ENCODE results near the gene MLLT3.

The MLLT3 gene

GRCh38 chr9:20426019-20426418 lies 196.3 kb downstream of the MLLT3 start:
- Histone ChIP-seq H3K36me3 (ENCODE audit: insufficient read depth, low read length) (no peaks in the 10 kb centered on the region), H3K9ac (ENCODE audit: low read depth, low read length) (no peak overlapping the region), H3K4me1 (ENCODE audit: control insufficient read depth, insufficient read depth, low read length) (no peaks in the 10 kb centered on the region), H3K4me3 (ENCODE audit: low read length) (no peak overlapping the region), H3K27me3 (ENCODE audit: control insufficient read depth, insufficient read depth, low read length) (no peaks in the 10 kb centered on the region), H3K4me2 (ENCODE audit: low read length) (no peak overlapping the region), H3K9me3 (replicated peaks; ENCODE audit: low read length) (no peaks in the 10 kb centered on the region)

DNA sequence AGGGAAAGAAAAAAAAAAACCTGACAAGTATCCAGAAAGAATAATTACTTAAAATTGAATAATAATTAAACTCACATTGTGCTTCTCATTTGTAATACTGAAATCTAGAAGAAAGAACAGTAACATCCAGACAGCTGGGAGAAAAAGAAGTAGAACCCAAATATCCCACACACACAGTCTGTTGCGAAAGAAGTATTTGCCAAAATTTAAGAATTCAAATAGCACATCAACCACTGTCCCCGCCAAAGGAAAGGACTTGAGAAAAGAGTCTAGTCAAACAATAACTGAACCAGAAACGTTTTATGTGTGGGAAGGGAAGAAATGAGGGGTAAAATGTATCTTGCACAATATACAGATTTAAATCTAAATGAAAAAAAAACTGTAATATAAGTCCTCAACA lies 202.8 kb downstream of the MLLT3 start:
- no peaks in the 10 kb centered on the region for H3K4me1 ChIP-seq (ENCODE audit: control insufficient read depth, insufficient read depth, low read length)
- H3K4me2 ChIP-seq (ENCODE audit: low read length) = no peak overlapping the region
- no peak overlapping the region for H3K4me3 ChIP-seq (ENCODE audit: low read length)
- no peaks in the 10 kb centered on the region for H3K27me3 ChIP-seq (ENCODE audit: control insufficient read depth, insufficient read depth, low read length)
- no peaks in the 10 kb centered on the region for H3K9me3 ChIP-seq (replicated peaks; ENCODE audit: low read length)
- H3K9ac ChIP-seq (ENCODE audit: low read depth, low read length) = no peak overlapping the region
- H3K36me3 ChIP-seq (ENCODE audit: insufficient read depth, low read length) = no peaks in the 10 kb centered on the region

DNA sequence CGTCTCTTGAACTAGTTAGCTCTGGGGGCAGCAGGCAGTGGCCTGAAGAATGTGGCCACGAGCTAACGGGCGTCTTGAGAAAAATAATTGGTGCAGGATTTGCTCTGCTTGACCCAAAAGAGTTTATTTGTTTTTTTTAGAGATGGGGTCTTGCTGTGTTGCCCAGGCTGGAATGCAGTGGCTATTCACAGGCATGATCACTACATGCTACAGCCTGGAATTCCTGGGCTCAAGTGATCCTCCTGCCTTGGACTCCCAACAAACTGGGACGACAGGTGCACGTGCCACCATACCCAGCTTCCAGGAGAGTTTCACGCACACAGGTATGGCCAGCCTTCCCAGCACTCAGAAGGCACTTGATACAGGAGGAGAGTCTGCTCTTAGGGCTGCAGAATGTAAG lies 203.8 kb downstream of the MLLT3 start:
- no peaks in the 10 kb centered on the region for H3K4me1 ChIP-seq (ENCODE audit: control insufficient read depth, insufficient read depth, low read length)
- H3K27me3 ChIP-seq (ENCODE audit: control insufficient read depth, insufficient read depth, low read length) = no peaks in the 10 kb centered on the region
- H3K9ac ChIP-seq (ENCODE audit: low read depth, low read length) = no peak overlapping the region
- H3K9me3 ChIP-seq (replicated peaks; ENCODE audit: low read length) = no peaks in the 10 kb centered on the region
- no peak overlapping the region for H3K4me2 ChIP-seq (ENCODE audit: low read length)
- no peak overlapping the region for H3K4me3 ChIP-seq (ENCODE audit: low read length)
- no peaks in the 10 kb centered on the region for H3K36me3 ChIP-seq (ENCODE audit: insufficient read depth, low read length)

GRCh38 chr9:20417373-20418080 lies 204.8 kb downstream of the MLLT3 start:
- no peak overlapping the region for H3K4me2 ChIP-seq (ENCODE audit: low read length)
- no peaks in the 10 kb centered on the region for H3K36me3 ChIP-seq (ENCODE audit: insufficient read depth, low read length)
- H3K4me3 ChIP-seq (ENCODE audit: low read length) = no peak overlapping the region
- H3K4me1 ChIP-seq (ENCODE audit: control insufficient read depth, insufficient read depth, low read length) = no peaks in the 10 kb centered on the region
- H3K9ac ChIP-seq (ENCODE audit: low read depth, low read length) = no peak overlapping the region
- no peaks in the 10 kb centered on the region for H3K27me3 ChIP-seq (ENCODE audit: control insufficient read depth, insufficient read depth, low read length)
- H3K9me3 ChIP-seq (replicated peaks; ENCODE audit: low read length) = no peaks in the 10 kb centered on the region

- H3K4me2 ChIP-seq (ENCODE audit: low read length) = no peak overlapping the region
- H3K36me3 ChIP-seq (ENCODE audit: insufficient read depth, low read length) = no peaks in the 10 kb centered on the region
- H3K4me1 ChIP-seq (ENCODE audit: control insufficient read depth, insufficient read depth, low read length) = no peaks in the 10 kb centered on the region
- H3K27me3 ChIP-seq (ENCODE audit: control insufficient read depth, insufficient read depth, low read length) = no peaks in the 10 kb centered on the region
- H3K9me3 ChIP-seq (replicated peaks; ENCODE audit: low read length) = no peaks in the 10 kb centered on the region
- no peak overlapping the region for H3K4me3 ChIP-seq (ENCODE audit: low read length)
- H3K9ac ChIP-seq (ENCODE audit: low read depth, low read length) = no peak overlapping the region
These were observed 208.1 kb downstream of the MLLT3 start for GRCh38 chr9:20414150-20414549.

DNA sequence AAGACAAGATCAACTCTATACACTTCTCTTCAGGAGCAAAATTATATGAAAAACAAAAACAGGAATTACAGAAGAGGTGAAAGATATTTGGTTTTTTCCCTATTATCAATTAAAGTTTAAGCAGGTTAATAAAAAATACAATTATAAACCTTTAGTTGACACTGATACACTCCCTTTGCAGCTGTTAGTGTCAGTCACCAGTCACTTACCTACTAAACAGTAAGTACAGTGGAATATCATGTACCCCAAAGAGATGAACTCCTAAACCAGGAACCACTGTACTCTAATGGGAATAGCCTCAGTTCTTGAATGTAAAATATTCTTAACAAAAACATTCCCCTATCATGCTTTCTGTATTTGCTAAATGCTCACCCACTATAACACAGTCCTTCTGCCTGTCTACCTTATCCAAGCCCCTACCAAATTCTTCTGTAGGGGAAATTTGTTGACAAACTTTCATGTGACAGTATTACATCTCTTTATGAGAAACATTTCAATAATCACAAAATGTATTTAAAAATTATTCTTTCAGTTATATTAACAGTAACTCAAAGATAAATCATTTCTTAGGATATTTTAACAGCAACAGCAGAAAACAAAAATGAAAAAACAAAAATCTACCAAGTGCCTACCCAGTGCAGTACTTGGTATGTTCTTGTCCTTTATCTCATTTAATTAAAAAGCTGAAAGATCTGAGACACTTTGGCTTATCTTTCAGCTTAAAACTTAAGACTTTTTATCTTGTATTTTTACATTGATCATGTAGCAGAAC lies 212.8 kb downstream of the MLLT3 start:
- H3K4me2 ChIP-seq (ENCODE audit: low read length) = no peak overlapping the region
- H3K4me1 ChIP-seq (ENCODE audit: control insufficient read depth, insufficient read depth, low read length) = no peaks in the 10 kb centered on the region
- no peak overlapping the region for H3K9ac ChIP-seq (ENCODE audit: low read depth, low read length)
- no peaks in the 10 kb centered on the region for H3K36me3 ChIP-seq (ENCODE audit: insufficient read depth, low read length)
- no peak overlapping the region for H3K4me3 ChIP-seq (ENCODE audit: low read length)
- no peaks in the 10 kb centered on the region for H3K9me3 ChIP-seq (replicated peaks; ENCODE audit: low read length)
- H3K27me3 ChIP-seq (ENCODE audit: control insufficient read depth, insufficient read depth, low read length) = no peaks in the 10 kb centered on the region

DNA sequence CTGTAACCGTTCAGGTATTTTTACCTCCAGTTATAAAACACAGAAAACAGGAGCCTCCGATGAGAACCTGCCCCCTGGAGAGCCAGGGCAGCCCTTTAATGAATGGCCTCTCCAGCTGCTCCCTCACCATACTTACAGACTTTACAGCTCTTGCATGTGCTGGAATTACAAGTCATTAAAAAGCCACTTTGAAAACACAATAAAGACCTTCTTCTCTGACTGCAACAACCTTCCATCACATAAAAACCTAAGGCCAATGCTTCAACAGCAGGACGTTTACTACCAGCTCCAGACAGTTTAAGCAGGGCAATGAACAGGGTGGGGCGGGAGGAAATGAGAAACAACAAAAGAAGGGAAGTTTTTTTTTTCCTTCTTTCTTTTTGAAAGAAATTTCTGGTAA lies 213.8 kb downstream of the MLLT3 start:
- Histone ChIP-seq H3K4me1 (ENCODE audit: control insufficient read depth, insufficient read depth, low read length) (no peaks in the 10 kb centered on the region), H3K27me3 (ENCODE audit: control insufficient read depth, insufficient read depth, low read length) (no peaks in the 10 kb centered on the region), H3K4me3 (ENCODE audit: low read length) (no peak overlapping the region), H3K4me2 (ENCODE audit: low read length) (no peak overlapping the region), H3K9me3 (replicated peaks; ENCODE audit: low read length) (no peaks in the 10 kb centered on the region), H3K9ac (ENCODE audit: low read depth, low read length) (no peak overlapping the region), H3K36me3 (ENCODE audit: insufficient read depth, low read length) (no peaks in the 10 kb centered on the region)

DNA sequence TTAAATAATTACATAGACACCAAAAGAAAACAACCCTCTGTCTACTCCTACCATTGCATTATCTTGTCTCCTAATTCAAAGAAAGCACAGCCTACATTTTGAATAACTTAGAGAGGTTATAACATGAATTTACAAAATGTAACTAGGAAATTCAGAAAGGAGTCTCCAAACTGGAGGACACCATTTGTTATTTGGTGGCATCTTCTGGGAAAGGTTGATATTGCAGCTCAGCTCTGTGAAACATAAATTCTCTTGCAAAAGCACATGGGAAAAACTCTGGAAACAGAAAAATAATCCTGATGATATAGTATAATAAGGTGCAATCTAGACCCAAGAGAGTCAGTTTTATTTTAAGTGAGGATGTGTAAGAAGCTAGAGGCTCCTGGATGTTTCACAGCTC lies 215.3 kb downstream of the MLLT3 start:
- Histone ChIP-seq H3K36me3 (ENCODE audit: insufficient read depth, low read length) (no peaks in the 10 kb centered on the region), H3K9ac (ENCODE audit: low read depth, low read length) (no peak overlapping the region), H3K9me3 (replicated peaks; ENCODE audit: low read length) (no peaks in the 10 kb centered on the region), H3K4me1 (ENCODE audit: control insufficient read depth, insufficient read depth, low read length) (no peaks in the 10 kb centered on the region), H3K4me3 (ENCODE audit: low read length) (no peak overlapping the region), H3K4me2 (ENCODE audit: low read length) (no peak overlapping the region), H3K27me3 (ENCODE audit: control insufficient read depth, insufficient read depth, low read length) (no peaks in the 10 kb centered on the region)

DNA sequence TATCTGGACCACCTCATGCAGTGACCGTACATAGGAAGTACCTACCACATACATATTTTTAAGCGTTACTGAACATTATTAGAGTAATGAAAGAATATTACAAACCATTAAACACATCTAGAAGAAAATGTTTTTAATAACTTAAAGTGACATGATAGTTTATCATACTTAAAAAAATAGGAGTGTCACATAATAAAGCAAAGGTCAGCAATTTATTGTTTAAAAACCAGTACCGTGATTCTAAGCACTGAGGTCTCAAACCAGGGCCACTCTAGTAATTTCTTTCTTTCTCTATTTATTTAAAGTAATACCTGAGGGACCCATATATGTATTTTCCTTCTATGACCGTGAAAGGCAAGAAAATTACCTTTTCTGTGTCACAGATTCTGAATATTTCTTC lies 216.0 kb downstream of the MLLT3 start:
- Histone ChIP-seq H3K9ac (ENCODE audit: low read depth, low read length) (no peak overlapping the region), H3K36me3 (ENCODE audit: insufficient read depth, low read length) (no peaks in the 10 kb centered on the region), H3K4me2 (ENCODE audit: low read length) (no peak overlapping the region), H3K4me1 (ENCODE audit: control insufficient read depth, insufficient read depth, low read length) (no peaks in the 10 kb centered on the region), H3K9me3 (replicated peaks; ENCODE audit: low read length) (no peaks in the 10 kb centered on the region), H3K4me3 (ENCODE audit: low read length) (no peak overlapping the region), H3K27me3 (ENCODE audit: control insufficient read depth, insufficient read depth, low read length) (no peaks in the 10 kb centered on the region)

DNA sequence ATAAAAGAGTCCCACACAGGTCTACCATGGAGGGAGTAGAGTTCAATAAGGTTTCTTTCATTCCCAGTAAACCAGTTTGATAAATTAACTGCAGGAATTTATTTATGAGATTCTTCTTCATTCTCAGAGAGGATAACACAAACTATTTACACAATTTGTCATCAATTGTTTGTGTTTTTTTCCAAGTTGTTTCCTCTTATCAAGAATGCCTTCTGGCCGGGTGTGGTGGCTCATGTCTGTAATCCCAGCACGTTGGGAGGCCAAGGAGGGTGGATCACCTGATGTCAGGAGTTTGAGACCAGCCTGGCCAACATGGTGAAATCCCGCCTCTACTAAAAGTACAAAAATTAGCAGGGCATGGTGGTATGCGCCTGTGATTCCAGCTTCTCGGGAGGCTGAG lies 216.7 kb downstream of the MLLT3 start:
- H3K9me3 ChIP-seq (replicated peaks; ENCODE audit: low read length) = no peaks in the 10 kb centered on the region
- H3K27me3 ChIP-seq (ENCODE audit: control insufficient read depth, insufficient read depth, low read length) = no peaks in the 10 kb centered on the region
- no peak overlapping the region for H3K4me3 ChIP-seq (ENCODE audit: low read length)
- no peaks in the 10 kb centered on the region for H3K4me1 ChIP-seq (ENCODE audit: control insufficient read depth, insufficient read depth, low read length)
- H3K36me3 ChIP-seq (ENCODE audit: insufficient read depth, low read length) = no peaks in the 10 kb centered on the region
- H3K4me2 ChIP-seq (ENCODE audit: low read length) = no peak overlapping the region
- no peak overlapping the region for H3K9ac ChIP-seq (ENCODE audit: low read depth, low read length)

DNA sequence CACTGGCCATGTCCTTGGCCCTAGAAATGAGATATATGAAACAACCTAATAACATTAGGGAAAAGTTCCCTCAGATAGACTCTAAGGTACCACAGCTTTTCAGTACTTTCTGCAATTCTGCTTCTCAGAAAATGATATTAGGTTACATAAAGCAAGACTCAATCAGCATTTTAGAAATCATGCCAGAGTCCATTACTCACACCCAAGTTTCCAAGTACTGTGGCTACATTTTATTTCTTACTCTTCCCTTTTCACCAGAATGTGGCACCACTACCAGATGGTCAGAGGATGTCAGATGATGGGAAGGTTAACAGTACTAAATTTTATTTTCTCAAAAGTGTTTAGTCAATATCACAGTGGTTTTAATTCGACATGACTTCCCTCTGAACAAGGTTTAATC lies 217.2 kb downstream of the MLLT3 start:
- Histone ChIP-seq H3K4me1 (ENCODE audit: control insufficient read depth, insufficient read depth, low read length) (no peaks in the 10 kb centered on the region), H3K4me3 (ENCODE audit: low read length) (no peak overlapping the region), H3K9me3 (replicated peaks; ENCODE audit: low read length) (no peaks in the 10 kb centered on the region), H3K27me3 (ENCODE audit: control insufficient read depth, insufficient read depth, low read length) (no peaks in the 10 kb centered on the region), H3K9ac (ENCODE audit: low read depth, low read length) (no peak overlapping the region), H3K36me3 (ENCODE audit: insufficient read depth, low read length) (no peaks in the 10 kb centered on the region), H3K4me2 (ENCODE audit: low read length) (no peak overlapping the region)

All from skeletal muscle satellite cell (primary cell).